A673 (cell line): Measurements from ENCODE around the gene TBC1D9B. TPM values are rescaled to one million over a fixed set of nuclear protein-coding genes. Genes with fewer than 3 reads are reported as not detected.

Experiments
- BruUV-seq: library from RNA; stranded (reverse); fragments of 400-500 nt; replicated peaks from 2 replicates; lab custom pipeline; 2021; lab: Mats Ljungman, UMichigan
- CTCF ChIA-PET: fragments of 300-600 bp; sonication (Branson Sonifier 250); formaldehyde crosslinking; loops from one replicate; lab custom pipeline; 2022; ENCODE audit warnings: antibody characterized with exemption; lab: Charles Lee
- POLR2A ChIA-PET: fragments of 300-600 bp; sonication (Branson Sonifier 250); formaldehyde crosslinking; loops from one replicate; lab custom pipeline; 2022; ENCODE audit warnings: antibody characterized with exemption; ENCODE audit not compliant: low non-redundant PET; lab: Charles Lee
- DNase-seq: peaks from one replicate; pipeline ENCODE4 v3.0.0-alpha.2; 2015; ENCODE audit warnings: low spot score
- H3K27ac ChIP-seq: fragments of 200-600 bp; sonication (generic); 2 replicates; pipeline ENCODE4 v1.5.1; 2016; ENCODE audit warnings: mixed run types, low read depth, mild to moderate bottlenecking, mixed read lengths, antibody characterized with exemption, low read length; ENCODE audit not compliant: poor library complexity, severe bottlenecking
- H3K27me3 ChIP-seq: fragments of 200-600 bp; sonication (generic); replicated peaks from 2 replicates; pipeline ENCODE4 v1.6.1; 2017; ENCODE audit warnings: mixed run types, low read depth, mild to moderate bottlenecking, mixed read lengths, antibody characterized with exemption, low read length; ENCODE audit not compliant: insufficient read depth, poor library complexity
- H3K36me3 ChIP-seq: fragments of 200-600 bp; sonication (generic); 2 replicates; pipeline ENCODE4 v1.6.1; 2016; ENCODE audit warnings: mixed run types, mild to moderate bottlenecking, mixed read lengths, antibody characterized with exemption, low read length; ENCODE audit not compliant: insufficient read depth, poor library complexity, severe bottlenecking
- H3K4me1 ChIP-seq: fragments of 200-600 bp; sonication (generic); 2 replicates; pipeline ENCODE4 v1.6.1; 2017; ENCODE audit warnings: mixed run types, mild to moderate bottlenecking, mixed read lengths, antibody characterized with exemption, low read length; ENCODE audit not compliant: insufficient read depth, poor library complexity, severe bottlenecking
- H3K4me3 ChIP-seq: fragments of 200-600 bp; sonication (generic); 2 replicates; pipeline ENCODE4 v1.5.1; 2016; ENCODE audit warnings: low read depth, mixed run types, mild to moderate bottlenecking, mixed read lengths, low read length; ENCODE audit not compliant: poor library complexity, severe bottlenecking
- H3K9me3 ChIP-seq: fragments of 200-600 bp; sonication (generic); 2 replicates; pipeline ENCODE4 v1.6.1; 2016; ENCODE audit warnings: mixed run types, low read depth, mild to moderate bottlenecking, mixed read lengths, antibody characterized with exemption, low read length; ENCODE audit not compliant: poor library complexity, severe bottlenecking
- CTCF ChIP-seq: fragments of 300-800, 200-600 bp; sonication (generic); conservative IDR thresholded peaks from 2 replicates; pipeline ENCODE4 v1.5.1; 2017; ENCODE audit warnings: low read depth, mild to moderate bottlenecking, antibody characterized with exemption, low read length, moderate library complexity, mixed read lengths
- EZH2 ChIP-seq: fragments of 200-600 bp; sonication (generic); IDR thresholded peaks from 2 replicates; pipeline ENCODE4 v1.6.1; 2017; ENCODE audit warnings: borderline replicate concordance, low read depth, mild to moderate bottlenecking, mixed read lengths, antibody characterized with exemption, low read length; ENCODE audit not compliant: poor library complexity, severe bottlenecking
- intact Hi-C: fragments of 100-400 bp; cut with micrococcal nuclease; formaldehyde crosslinking; loops from one replicate; pipeline ENCODE4 v1.10.0; 2022; ENCODE audit not compliant: unreplicated experiment
- total RNA-seq: library from RNA; stranded (reverse); gene quantifications from 2 replicates; pipeline ENCODE4 v1.2.3, GENCODE V29; 2021

The TBC1D9B gene
- total RNA-seq, 1 experiment from 2014 or later: 68.2 TPM

GRCh38 chr5:179832039-179832745 is 75.5 kb downstream of the TBC1D9B start:
- TF ChIP-seq CTCF (no peak), EZH2 (no peak)
- BruUV-seq: no TSS peak
- H3K9me3 ChIP-seq: no peaks in the 10 kb centered on the region
- DNase-seq: no peak
- no peak overlapping the region for H3K4me3 ChIP-seq
- no peaks in the 10 kb centered on the region for H3K4me1 ChIP-seq
- ChIA-PET POLR2A (no interaction called here), CTCF (no interaction called here)
- H3K36me3 ChIP-seq: peaks cover 56% of the 10 kb centered on the region
- intact Hi-C loops: no loop called here
- H3K27ac ChIP-seq: no peak overlapping the region
- H3K27me3 ChIP-seq: no peaks in the 10 kb centered on the region

- Histone ChIP-seq H3K9me3 (no peaks in the 10 kb centered on the region), H3K4me1 (no peaks in the 10 kb centered on the region), H3K4me3 (no peak overlapping the region), H3K36me3 (peaks cover 50% of the 10 kb centered on the region), H3K27me3 (no peaks in the 10 kb centered on the region), H3K27ac (no peak overlapping the region)
- TF ChIP-seq EZH2 (no peak), CTCF (no peak)
- BruUV-seq: no TSS peak
- CTCF ChIA-PET: no interaction called here
- no peak for DNase-seq
- POLR2A ChIA-PET: no interaction called here
- intact Hi-C loops: no loop called here
These were observed 76.8 kb downstream of the TBC1D9B start for GRCh38 chr5:179830818-179831468.

GRCh38 chr5:179829732-179830435 is 77.8 kb downstream of the TBC1D9B start:
- H3K4me1 ChIP-seq: no peaks in the 10 kb centered on the region
- intact Hi-C loops: no loop called here
- peaks cover 58% of the 10 kb centered on the region for H3K36me3 ChIP-seq
- BruUV-seq: no TSS peak
- no peaks in the 10 kb centered on the region for H3K27me3 ChIP-seq
- no peaks in the 10 kb centered on the region for H3K9me3 ChIP-seq
- CTCF ChIA-PET: no interaction called here
- H3K27ac ChIP-seq: no peak overlapping the region
- no peak overlapping the region for H3K4me3 ChIP-seq
- no peak for DNase-seq
- TF ChIP-seq CTCF (no peak), EZH2 (no peak)
- POLR2A ChIA-PET: interaction anchor here (0.6 kb wide), 2 partner anchors 12 to 76 kb away, joined by 3 read pairs; no protein-coding TSS in a partner anchor
